Activated CD4-positive, CD25-positive, alpha-beta regulatory T cell treated with anti-CD3 and anti-CD28 coated beads, Interleukin-2, amount 50 U/mL, for 72 hours (primary cell): ENCODE results near the gene TBC1D9.

Source experiments
- DNase-seq: peaks from one replicate; pipeline ENCODE4 v3.0.0; 2021

TBC1D9 gene

DNA sequence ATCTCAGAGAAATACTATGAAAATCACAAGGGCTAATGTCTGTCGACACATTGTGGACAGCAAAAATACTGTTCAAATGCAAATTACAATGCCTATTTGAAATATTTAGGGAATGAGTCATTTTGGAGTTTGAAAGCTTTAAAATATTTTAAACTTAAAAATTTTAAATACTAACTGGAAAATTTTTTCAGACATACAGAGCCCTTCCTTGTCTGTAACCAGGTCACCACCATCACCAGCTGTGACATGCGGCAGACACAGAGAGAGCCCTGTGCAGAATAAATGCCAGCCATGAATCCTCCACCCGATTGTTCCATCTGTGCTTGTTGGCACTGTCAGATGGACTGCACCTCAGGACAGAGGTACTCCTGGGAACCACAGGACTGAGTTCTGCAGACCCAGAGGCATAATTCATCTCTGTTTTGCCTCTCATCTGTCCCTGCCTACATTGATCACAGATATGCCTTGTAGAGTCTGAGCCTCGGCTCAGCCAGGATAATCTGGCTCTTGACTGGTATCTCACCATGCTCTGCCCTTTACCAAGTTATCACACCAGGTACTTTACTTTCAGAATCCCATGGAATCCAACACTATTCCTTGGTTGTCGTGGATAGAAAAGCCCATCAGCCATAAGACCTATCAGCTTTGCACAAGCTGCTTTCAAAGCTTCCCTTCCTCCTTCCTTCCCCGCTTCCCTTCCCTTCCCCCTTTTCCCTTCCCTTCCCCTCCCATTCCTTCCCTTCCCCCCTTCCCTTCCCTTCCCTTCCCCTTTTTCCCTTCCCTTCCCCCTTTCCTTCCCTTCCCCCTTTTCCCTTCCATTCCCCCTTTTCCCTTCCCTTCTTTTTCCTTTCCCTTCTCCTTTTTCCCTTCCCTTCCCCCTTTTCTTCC is 67.2 kb downstream of the TBC1D9 start:
- DNase-seq, result no peak

DNA sequence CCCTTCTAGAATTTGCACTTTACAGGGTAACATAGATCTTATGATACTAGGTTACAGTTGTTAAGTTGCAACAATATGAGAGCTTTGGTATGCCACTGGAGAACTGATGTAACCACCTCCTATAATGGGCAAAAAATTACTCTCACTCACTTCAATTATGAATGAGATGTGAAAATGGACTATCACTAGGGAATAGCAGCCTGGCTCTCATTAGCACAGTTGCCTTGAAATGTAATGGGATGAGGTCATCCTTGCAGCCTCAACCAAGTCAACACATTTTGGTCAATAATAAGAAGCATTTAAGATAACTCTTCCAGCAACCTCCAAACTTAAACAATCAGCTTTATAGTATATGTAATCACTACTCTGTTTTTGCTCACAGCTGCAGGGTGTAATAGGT is 69.4 kb downstream of the TBC1D9 start:
- DNase-seq, result no peak

DNA sequence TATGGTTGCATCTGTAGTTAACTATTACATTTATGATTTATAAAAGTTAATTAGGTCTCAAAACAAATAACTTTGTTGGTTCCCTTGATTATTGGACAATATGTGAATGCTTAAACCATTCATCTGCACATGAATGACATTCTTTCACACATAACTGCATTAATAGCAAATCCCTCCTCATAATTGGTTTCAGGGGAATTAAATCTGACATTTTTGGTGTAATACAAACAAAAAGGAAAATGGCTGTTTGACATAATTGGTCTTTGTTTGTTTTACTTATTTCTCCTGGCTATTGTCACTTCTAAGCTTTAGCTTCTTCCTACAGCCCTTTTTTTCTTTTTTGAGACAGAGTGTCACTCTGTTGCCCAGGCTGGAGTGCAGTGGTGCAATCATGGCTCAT is 71.9 kb downstream of the TBC1D9 start:
- DNase-seq, result no peak

- DNase-seq, result no peak
Measured at GRCh38 chr4:140681201-140681600, 75.0 kb downstream of the TBC1D9 start.

GRCh38 chr4:140680686-140681085 is 75.5 kb downstream of the TBC1D9 start:
- no peak for DNase-seq

GRCh38 chr4:140679576-140679975 is 76.6 kb downstream of the TBC1D9 start:
- DNase-seq, result no peak

DNA sequence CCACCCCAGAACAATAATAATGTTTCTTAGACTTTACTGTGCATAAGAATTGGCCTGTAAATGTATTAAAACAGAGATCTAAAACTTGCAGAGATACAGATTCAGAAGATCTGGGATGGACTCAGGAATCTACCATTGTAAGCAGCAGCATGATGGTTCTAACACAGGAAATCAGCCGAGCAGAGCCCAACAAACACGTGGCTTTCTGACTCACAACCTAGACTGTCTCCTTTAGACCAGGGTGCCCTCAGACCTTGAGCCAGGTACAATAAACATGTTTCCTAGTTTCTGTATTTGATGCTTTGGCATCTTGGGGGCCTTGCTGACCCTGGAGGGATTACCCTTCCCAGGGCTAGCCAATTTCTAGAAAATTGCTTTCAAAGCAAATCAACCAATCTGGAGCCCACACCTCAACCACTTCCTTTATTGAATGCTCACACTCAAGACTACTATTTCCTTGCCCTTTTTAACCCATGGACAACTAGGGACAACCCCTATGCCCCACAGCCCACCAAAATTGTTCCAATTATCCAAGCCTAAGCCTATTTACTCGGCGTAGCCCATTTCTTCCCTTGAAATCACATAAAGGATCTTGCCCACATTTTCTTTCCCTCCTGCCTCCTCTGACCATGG is 80.5 kb downstream of the TBC1D9 start:
- no peak for DNase-seq

DNA sequence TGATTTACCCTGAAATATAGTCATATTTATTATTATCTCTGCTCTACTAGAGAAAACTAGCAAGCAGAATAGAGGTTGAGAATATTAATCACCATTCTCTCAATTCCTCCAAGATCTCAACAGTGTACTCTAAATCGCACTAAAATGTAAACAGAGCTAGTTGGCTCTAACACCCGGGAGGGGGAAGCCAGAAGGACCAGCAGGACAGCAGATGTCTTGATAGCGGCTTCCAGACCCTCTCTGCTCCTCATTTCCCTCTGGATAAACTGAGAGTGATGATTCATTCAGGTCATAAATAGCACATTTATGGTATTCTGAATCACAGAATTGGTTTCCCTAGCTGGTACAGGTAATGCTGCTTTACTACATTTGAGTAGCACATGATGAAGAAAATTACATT is 82.5 kb downstream of the TBC1D9 start:
- DNase-seq, result no peak

- DNase-seq, result no peak
Measured at GRCh38 chr4:140672416-140672815, 83.8 kb downstream of the TBC1D9 start.

DNA sequence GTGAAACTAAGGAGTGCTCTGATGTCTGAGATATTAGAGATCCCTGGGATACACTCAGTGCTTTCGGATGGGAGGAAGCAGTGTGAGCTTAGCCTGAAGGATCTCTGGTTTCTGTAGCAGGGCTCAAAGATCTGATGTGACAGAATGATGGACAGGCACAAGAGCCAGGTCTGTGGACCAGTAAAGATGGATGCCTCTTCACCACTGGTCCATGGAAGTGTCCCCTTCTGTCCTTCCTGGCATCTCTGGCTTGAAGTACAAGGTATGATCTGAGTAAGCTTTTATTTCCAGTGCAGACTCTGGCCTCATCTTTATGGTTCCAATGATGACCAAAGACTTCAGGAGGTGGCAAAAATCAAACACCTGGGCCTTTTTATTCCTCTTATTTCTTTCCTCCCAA is 88.1 kb downstream of the TBC1D9 start:
- DNase-seq, result no peak

DNA sequence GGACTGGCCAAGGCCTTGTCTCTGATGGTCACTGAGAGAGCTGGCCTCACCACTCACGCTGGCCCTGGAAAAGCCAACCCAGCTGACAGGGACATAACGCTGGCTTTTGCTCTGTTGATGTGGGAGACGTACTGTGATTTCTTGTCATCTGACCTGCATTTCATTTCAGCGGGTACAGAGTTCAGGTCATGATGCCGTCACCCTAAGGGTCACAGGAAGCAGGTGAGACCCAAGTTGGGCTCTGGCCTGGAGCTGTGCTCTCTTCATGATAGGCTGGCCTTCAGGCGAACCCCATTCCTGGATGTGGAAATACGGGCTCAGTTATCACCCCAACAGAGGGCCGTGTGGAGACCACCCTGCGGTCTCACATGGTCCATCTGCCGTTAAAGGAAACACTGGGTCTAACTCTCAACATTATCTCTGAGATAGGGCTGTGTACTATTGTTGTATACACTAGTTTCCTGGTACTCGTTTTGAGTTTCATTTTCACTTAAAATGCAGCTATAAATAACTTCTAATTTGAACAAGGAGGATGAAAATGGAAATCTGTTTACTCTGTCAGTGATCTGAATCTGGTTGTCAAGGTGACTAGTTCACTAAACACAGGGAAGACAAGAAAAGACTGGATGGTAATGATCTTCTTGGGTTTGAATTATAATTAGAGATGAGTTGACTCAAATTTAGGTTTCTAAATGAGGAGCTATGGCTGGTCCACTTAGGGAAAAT is 89.1 kb downstream of the TBC1D9 start:
- DNase-seq, result no peak

DNA sequence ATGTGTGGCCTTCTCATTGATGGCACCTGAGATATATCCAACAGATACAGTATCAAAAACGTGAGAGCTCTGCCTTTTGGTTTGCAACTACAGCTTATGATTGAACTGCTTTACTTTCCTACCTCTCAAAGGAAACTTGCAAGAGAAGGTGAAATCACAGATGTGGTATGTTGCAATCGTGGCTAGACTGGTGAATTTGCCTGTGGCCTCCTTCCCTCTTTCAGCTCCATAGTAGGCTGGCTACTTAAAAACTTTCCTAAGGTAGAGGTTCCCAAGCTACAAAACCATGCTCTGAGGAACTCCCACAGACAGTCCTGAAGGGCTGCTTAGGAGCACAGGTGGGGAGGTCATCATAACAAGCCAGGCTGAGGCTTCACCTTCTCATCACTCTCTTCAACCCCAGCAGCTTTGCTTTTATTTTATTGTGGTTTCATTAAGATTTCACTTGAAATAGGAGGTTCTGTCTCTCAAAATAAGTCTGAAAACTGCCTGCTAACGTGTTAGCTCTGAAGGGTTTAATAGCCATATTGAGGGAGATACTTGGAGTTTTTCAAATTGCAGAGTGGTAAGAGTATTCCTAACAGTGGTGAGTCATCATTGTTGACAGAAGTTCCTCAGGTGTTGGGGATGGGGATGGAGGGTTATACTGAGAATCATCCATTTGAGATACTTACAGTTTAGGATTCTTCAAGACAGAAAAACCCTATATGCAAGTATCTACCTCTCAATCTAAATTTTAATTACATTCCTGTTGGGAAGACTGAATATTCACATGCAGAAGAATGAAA is 93.9 kb downstream of the TBC1D9 start:
- DNase-seq, result no peak

DNA sequence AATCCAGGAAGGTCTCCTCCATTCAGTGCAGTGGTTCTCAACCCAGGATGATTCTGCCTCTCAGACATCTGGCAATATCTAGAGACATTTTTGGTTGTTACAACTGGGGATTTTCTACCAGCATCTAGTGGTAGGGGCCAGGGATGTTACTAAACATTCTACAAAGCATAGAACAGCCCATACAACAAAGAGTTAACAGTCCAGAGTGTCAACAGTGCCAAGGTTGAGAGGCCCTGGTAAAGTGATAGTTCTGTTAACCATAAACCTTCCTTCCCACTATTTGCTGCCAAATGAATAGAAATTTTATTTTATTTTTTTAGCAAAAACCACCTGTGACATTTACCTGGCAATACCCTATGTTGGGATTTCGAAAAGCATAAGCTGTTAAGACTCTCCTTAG is 94.6 kb downstream of the TBC1D9 start:
- no peak for DNase-seq

DNA sequence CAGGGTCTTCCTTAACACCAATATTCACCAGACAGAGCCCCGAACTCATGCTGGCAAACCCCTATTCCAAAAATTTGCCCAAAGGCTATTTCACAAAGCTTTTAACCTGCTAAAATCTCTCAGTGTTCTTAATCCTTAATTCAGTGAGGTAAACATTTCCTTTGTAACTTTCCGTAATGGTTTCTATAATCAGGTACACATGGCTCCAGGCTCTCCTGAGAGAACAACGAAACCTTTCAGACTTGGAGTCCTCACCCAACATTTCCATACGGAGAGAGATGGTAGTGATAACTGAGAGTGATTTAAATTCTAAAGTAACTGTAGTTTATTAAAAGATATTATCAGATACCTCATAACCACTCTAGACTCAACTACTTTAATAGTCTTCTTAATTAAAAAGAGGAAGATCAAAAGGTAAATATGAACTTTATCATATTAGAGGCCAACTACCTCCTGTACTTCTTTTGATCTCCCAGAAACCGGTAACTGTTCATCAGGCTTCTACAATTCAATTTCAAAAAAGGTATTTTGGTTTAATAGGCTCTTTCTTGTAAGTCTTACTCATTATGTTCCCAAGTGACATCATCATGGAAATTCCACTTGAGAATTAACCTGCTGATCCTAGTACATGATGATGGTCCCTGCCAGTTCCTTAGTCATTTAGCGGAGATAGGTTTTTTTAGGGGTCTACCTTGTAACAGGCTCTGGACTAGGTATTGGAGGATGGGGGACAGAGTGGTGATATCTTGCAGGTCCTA is 96.1 kb downstream of the TBC1D9 start:
- DNase-seq, result no peak

DNA sequence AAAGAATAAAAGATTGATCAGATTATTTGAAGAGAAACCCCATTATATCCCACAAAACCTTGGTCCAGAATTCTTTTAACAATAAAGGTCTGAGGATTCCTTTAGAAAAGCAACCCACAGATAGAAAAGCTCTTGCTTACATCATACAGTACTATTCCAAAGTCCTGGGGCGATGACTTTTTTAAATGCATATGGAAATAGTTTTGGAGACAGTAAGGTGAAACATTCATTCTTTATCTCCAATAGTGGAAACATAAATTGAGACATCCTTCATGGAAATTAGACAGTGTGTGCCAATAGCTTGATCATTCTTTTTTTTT is 101.7 kb downstream of the TBC1D9 start:
- DNase-seq, result no peak

DNA sequence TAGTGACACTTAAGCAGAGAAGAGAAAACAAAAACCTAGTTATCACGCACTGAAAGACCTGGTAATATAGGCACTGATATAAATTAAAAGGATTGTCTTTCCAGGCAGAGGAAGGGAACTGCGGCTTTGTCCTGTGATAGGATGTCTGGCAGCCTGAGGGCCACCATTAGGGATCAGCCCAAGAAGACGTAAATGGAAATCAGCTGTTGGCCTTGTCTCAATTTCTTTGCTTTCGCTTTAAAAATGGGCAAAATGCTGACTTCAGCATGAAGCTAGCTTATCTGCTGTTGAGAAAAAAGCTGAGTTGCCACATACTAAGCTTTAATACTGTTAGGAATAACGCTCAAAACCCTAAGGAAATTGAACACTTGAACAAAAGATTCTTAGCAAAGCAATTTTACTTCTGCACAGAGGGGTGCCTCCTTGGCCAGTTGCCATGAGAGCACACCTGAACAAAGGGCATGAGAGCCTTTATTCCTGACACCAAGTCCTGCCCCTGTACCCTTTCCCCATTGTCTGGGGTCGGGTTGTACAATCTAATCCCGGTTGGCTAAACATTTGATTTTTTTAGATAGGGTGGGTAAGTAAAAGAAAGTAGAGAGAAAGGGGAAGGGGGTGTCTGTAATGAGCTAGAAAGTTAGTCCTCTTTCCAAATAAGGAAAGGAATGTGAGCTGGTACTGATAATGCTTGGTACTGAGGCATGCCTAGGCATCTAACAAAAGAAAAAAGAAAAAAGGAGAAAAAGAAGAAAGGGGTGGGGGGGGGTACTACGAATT is 102.3 kb downstream of the TBC1D9 start:
- DNase-seq, result no peak

- no peak for DNase-seq
Measured at GRCh38 chr4:140652601-140653000, 103.6 kb downstream of the TBC1D9 start.

DNA sequence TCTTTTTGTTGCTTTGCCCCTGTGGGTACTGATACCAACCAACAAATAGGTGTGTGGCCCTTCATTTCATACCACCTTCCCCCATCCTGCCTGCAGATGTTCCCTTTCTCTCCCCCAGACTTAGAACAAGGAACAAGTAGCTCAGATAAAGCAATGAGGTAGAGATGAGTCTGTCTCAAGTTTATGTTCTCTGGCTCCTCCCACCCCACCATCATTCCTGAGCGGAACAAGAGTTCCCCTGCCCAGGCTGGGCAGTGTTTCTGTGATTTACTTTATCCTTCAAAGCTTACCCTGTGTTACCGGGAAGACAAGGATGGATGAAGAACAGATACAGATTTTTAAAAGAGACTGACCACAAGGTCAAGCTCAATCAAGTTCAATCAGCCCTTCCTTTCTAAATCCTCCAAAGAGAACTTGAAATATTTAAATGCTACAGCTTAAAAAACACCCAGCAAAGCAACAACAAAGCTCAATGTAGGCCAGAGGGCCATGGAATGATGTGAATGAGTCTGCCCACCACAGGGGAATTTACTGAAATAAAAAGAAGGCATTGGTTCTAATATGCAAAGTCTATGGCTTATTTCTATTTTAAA is 107.4 kb downstream of the TBC1D9 start:
- no peak for DNase-seq

GRCh38 chr4:140645614-140646412 is 110.4 kb downstream of the TBC1D9 start:
- DNase-seq, result no peak

- no peak for DNase-seq
Measured at GRCh38 chr4:140645196-140645595, 111.0 kb downstream of the TBC1D9 start.
